Measurements from ENCODE around the gene FGF1.
A peak's percentile ranks its signal among the peaks of the same experiment; 100 is the strongest.

The FGF1 gene

DNA sequence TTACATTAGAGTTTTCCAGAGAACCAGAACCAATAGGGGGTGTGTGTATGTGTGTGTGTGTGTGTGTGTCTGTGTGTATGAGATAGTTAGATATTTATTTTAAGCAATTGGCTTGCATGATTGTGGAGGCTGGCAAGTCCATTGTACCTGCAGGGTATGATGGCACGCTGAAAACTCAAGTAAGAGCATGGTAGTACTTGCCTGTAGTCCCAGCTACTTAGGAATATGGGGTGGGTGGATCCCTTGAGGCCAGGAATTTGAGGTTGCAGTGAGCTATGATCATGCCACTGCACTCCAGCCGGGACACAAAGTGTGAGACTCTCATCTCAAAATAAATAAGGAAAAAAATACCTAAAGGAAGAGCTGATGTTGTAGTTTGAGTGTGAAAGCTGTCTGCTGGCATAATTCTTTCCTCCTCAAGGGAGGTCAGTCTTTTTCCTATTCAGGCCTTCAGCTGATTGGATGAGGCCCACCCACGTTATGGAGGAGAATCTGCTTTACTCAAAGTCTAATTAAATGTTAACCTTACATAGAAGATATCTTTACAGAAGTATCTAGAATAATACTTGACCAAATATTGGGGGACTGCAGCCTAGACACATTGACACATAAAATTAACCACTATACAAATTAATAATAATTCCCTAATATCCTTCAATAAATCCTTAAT lies 107.6 kb downstream of the FGF1 start:
- no peak for DNase-seq (ENCODE audit: low spot score)

DNA sequence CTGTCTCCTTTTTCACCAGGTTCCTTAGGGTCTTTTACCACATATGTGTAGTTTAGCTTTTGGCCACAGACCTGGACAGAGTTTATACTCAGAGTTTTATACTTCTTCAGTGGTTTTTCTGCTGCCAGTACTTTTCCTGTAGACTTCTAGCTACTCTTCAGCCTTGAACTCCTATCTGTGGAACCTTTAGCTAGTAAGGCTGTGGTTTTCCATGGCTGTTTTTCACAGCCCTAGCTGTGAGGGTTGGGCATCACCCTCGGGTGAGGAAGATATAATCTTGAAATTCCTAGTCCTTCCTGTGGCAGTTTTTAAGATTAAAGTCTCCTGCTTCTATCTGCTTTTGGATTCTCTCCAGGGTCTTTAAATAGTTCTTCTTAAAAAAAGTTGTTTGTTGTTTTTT lies 109.1 kb downstream of the FGF1 start:
- no peak for DNase-seq (ENCODE audit: low spot score)

DNA sequence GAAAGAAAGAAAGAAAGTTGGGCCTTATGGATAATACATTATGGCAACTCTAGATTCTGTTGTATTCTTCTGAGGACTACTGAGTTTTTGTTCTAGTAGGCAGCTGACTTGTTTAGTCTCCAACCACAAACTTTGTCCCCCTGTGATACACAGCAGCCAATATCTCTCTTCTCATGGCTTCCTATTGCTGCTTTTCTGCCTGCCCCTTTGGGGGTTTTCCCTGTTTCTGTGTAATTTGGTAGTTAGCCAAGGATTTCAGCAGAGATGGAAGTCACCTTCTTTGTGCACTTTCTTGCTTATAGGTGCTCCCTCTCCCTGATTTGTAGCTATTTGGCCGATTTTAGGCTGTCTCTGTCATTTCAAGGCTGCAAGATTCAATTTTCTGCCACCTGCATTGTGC lies 109.6 kb downstream of the FGF1 start:
- no peak for DNase-seq (ENCODE audit: low spot score)

DNA sequence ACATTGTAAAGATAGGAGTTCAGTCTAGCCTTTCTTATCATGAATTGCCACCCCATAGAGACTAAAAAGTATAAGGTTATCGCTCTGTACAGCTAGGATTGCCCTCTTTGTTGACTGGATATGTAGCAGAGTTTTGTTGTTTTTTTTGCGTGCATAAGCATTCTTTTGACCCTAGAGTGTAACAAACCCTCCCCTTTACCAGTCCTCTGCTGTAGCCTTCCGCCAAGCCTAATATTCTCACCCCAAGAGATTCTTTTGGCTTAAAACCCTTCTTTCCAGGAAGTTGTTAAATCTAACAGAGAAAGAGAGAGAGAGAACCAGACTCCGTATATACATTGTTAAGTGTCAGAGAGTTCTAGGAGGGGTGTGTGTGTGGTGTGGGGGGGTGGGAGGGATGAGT lies 113.9 kb downstream of the FGF1 start:
- DNase-seq (ENCODE audit: low spot score), result no peak

DNA sequence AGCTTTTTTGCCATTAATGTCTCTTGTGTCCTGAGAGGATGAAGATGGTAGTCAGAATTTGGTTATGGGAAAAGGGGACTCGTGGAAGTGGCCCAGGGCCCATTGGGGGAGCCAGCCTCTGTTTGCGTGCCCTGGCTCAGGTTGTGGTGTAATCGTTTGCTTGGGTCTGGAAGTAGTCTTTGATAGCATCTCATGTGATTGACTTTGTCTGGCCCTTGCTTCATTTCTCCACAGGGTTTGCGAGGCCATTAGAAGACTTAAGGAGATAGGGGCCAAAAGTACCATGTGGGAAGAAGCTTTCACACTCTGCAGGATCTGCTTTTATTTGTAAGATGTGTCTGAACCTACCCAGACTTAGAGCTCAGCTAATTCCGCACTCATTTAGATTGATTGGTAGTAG lies 114.5 kb downstream of the FGF1 start:
- no peak for DNase-seq (ENCODE audit: low spot score)

DNA sequence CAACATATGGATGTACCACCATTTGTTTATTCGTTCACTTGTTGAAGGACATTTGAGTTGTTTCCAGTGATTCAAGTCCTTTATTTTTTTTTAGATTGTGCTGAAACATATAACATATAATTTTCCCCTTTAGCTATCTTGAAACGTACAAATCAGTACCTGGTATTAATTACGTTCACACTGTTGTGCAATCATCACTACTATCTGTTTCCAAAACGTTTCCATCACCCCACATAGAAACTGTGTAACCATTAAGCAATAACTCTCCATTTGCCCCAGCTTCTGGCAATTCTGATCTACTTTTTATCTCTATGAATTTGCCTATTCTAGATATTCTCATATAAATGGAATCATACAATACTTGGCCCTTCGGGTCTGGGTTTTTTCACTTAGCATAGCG lies 116.0 kb downstream of the FGF1 start:
- DNase-seq (ENCODE audit: low spot score), result no peak

DNA sequence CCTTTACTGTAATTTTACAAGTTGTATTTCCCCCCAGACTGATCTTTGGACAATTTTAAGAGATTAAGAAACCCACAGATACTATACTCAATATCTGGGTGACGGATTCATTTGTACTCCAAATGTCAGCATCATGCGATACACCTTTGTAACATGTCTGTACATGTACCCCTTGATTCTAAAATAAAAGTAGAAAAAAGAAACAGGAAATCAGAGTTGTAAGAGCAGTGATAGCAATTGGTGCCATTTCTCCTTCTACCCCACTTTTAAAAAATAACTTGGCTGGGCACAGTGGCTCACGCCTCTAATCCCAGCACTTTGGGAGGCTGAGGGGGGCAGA lies 116.9 kb downstream of the FGF1 start:
- DNase-seq (ENCODE audit: low spot score), result no peak

DNA sequence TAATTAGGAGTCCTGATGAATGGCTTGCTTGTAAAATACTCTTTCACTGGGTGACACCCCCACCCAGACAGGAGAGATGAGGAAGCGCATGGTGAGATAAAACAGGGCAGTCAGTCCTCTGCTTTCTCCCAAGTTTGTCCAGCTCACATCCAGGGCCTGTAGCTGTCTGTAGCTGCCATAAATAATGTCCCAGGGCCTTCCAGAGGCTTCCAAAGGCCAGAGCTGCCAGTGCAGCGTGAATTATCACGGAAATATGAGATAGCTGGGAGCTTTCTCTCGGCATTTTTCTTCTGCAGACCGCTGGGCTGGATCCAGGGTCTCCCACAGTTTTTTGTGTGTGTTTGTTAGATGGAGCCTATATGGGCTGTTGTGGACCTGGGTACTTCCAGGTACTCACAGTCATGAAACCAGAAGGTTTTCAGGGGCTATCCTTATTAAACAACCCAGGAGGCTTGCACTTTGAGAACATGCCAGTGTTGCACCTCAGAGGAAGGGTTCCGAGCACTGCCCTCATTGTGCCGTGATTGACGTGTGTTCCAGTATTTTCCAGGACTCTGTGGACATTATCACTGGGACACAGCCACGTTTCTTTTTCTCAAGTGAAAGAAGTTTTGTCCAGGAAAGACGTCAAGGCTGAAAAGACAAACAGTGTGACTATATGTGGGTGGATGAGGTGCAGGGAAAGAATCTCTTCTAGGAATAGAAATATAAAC lies 117.5 kb downstream of the FGF1 start:
- DNase-seq (ENCODE audit: low spot score), result peak; percentile 37

DNA sequence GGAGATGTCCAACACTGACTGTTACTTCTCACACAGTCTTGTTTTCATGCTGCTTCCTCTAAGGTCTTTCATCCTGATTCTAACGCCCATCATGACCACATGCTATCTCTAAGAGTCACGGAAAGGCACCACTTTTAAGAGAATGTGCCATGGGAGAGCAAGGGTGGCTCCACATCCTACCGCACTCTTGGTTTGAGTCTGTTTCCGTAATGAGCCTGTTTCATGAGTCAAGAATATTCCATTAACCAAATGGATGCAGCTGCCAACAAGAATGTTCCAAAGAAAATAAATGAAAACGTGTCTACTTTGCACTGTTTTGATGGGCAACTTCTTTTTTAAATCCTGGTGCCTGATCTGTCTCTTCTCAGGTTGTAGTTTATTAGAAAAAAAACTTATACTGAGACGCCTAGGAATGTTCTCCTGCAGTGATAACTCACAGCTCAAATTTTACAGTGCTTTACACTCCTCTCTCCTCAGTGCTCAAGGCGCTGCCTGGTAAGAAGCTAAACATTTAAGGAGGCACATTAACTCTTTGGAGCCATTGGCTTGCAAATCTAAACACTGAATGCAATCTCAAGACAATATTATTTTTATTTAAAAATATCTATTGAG lies 124.3 kb downstream of the FGF1 start:
- DNase-seq (ENCODE audit: low spot score), result peak; percentile 12

DNA sequence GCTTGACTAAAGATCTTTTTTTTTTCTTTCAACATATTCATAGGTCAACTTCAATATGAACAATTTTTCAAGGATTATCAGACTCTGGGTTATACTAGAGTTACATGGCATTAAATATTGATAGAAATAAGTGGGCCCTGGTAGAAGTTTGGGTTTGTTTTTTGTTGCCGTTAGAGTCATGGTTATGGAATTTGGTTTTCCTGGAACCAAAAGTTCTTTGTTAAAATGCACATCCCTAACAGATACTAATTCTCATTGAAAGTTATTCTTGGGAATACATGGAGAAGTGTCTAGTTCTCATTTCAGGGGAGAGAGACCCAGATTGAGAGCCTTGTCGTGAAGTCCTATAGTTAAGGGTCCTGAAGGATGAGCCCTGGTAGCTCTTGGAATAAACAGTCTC lies 124.9 kb downstream of the FGF1 start:
- DNase-seq (ENCODE audit: low spot score), result peak; percentile 25

DNA sequence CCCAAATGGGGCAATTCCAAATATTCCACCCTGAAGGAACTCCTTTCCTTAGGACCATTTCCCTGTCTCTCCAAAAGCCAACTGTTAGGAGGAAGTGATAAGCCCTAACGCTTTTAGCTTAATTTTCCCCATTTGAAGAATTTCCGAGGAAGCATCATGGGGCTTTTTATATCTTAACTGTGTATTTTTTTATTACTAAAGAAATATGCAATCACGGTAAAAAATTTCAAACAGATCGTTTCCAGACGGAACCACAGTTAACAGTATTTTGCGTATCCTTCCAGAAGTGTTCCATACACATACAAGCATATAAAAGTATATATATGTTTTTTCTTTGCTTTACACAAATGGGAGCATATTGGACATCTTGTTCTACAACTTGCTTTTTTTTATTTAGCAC lies 133.8 kb downstream of the FGF1 start:
- no peak for DNase-seq (ENCODE audit: low spot score)

DNA sequence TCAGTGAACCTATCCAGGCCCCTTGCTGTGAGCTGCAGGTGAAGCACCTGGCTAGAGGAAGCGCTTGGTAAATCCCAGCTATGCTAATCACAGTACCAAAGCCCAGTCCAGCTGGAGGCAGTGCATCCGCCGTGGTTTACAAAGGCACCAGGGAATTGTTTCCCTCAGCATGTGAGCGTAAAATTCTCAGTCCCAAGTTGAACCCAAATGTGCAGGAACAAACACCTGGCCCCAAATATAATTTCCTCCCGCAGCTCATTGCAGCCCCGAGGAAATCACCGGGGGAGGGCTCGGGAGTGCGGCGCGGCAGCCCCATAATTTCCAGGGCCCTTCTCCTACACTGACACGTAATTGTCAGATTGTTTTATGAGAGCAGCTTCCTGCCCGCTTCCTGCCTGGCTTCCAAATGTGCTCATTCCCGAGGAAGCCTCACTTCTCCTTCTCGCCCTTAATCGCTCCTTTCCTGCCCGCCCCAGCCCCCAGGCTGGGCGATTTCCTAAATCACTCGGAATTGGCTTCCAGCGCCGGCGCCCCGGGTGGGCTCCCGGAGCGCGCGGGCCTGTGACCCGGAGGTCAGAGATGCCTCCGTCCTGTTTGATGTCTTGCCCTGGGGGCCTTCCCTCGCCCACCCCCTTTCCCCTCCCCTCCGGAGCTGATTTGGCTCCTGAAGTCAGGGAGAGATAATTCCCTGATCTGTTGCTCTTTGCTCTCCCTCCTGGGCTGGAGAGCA lies 134.4 kb downstream of the FGF1 start:
- peak; percentile 18 for DNase-seq (ENCODE audit: low spot score)

DNA sequence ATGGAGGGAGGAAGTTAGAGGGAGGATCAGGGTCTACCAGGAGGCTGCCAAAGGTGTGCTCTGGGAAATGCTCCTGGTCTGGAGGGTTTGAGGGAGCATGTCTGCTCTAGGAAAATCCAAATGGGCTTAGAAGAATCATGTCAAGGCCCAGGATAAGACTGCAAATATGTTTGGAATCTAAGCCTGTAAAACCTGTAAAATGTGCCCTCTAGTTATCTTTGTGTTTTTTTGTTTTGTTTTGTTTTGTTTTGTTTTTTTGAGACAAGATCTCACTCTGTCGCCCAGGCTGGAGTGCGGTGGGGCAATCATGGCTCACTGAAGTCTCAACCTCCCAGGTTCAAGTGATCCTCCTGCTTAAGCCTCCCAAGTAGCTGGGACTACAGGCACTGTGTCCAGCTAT lies 135.4 kb downstream of the FGF1 start:
- no peak for DNase-seq (ENCODE audit: low spot score)

DNA sequence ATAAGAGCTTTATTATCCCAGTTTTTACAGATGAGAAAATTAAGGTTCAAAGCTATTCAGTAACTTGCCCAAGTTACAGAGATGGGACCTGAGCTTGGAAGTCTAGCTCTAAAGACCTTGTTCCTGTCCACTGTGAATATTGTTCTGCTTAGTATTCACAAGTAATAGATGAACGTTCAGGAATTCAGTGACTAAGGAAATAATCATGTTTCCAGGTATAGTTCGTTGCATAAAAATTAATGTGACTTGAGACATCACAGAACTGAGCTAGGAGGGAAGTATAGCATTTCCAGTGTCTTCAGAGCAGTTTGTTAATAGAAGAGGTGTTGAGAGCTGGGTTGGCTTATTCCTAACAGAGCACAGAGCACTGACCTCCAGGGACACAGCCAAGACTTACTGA lies 136.1 kb downstream of the FGF1 start:
- DNase-seq (ENCODE audit: low spot score), result no peak

DNA sequence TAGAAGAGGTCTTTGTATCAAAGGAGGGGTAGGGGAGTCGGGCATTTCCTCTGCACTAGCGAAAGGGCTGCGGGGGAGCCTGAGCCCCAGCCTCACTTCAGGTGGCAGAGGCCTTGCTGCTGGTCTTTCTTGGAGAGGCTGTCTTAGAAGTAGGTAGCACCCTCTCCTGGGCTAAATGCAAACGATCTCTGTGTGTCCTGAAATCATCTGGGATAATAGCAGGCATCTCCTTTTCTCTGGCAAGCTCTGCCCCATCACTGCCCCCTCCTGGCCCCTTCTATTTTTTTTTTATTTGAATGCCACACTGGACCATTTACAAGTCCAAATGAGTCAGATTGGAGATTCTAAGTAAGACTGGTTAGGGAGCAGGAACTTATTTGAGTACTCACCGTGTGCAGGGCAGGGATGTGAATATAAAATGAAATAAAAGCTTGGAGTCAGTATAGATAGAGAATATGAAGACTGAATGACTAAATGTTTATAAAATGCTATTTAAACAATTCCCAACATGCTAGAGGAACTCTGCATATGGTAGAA lies 137.1 kb downstream of the FGF1 start:
- DNase-seq (ENCODE audit: low spot score), result peak; percentile 83

DNA sequence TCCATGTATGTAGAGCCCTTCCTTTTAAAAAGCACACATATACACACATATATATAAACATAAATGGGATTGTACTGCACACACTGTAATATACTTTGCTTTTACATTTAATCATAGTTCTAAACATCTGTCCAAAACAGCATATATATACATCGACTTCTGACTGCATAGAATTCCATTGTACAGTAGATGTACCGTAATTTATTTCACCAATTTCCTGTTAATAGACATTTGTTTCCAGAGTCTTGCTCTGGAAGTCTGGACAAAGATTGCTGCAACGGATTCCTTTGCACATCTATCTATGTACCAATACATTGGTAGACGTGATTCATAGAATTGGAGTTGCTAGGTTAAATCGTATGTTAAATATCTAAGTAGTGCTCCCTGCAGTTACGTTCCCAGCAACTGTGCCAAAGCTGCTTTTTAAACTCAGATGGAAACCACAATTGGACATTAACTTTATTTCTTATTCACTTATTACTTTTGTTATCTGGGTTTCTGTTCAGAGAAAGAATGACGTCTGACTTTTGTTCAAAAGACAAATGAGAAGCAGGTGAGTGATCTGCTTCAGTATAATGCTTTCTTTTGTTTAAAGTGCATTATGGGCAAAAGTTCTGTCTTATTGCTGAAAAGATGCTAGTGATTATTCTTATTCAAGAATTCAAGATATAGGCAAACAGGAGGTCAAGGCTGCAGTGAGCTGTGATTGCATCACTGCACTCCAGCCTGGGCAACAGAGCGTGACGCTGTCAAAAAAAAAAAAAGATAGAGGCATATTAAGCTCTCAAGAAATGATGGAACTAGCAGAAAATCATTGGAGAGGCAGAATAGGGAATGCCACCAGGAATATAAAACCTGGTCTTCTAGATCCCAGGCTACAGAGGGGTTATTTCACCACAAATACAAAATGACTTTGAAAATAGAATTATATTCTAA lies 138.2 kb downstream of the FGF1 start:
- DNase-seq (ENCODE audit: low spot score), result no peak

DNA sequence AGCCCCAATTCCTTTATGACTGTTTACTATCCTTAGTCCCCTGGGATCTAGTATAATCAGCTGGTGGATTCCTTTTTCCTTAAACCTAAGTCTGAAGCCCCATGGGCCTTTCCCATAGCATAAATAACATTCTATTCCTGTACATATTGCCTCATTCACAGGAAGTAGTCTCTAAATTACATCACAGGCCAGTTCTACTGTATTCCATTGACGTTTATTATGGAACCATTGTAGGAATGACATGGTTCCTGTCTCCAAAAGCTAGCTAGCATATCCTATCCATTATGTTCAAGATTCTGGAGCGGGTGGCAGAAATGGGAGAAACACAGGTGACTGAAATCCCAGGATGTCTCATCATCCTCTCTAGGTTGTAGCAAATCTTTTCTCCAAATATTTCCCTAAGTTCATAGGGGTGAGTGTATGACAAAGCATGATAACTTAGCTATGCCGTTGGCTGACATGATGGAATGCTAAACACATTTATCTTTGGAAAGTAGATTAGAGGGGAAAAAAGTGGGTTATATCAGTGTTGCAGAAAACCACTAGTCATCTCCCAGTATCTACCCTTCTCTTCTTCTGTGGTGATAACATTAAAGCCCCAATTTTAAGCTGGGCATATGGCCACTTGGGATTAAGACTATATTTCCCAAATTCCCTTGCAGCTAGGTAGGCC lies 140.1 kb downstream of the FGF1 start:
- no peak for DNase-seq (ENCODE audit: low spot score)

DNA sequence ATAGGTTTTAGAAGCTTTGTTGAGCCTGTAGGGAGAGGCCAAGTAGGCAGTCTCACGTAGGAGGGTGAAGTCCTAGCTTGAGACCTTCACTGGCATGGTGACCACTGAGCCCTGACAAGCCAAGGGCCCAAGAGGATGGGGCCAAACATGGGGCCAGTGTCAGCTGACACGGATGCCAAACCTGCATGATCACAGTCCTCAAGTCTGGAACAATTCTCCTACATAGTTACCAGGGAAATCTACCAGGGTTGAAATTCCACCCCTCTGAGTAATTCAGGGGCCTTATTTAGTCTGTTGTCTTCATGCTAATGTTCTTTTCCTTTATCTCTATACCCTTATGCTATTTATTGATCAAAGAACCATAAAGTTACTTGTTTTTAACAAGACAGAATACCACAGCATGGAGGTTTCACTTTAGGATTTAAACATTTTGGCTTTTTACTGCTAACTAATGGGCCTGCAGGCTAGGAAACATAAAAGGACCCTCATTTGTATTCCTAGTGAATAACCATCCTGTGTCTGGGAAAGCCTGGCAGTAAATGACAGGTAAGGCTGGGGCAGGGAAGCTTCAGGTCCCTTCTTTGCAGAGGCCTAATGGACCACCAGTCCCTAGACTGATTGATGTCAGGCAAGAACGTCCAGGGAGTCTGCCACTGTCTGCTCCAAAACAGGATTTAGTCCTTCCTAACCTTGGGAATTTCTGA lies 140.8 kb downstream of the FGF1 start:
- peak; percentile 15 for DNase-seq (ENCODE audit: low spot score)

DNA sequence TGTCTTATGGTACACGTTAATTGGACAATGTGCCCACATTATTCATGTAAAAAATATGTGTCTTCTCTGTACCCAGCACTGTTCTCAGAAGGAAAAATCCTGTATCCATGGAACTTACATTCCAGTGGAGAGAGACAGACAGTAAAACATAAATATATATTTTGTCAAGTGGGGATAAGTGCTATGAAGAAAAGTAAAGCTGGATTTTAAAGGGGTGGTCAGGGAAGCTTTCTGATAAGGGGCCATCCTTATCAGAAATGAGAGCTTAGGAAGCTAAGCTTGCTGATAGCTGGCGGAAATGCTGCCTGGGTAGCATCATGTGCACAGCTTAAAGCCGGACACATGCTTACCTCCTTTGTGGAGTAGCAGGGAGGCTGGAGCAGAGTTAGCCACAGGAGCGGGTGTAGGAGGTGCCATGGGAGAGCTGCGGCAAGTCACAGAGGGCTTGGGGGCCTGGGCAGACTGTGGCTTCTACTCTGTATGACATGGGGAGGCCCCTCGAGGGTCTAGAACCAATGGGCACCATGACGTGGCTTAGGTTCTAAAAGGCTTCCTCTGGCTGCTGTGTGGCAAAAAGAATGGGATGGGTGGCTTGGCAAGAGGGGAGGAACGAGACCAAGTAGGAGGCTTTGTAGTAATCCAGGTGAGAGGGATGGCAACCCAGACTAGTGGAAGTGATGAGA lies 141.7 kb downstream of the FGF1 start:
- DNase-seq (ENCODE audit: low spot score), result no peak

DNA sequence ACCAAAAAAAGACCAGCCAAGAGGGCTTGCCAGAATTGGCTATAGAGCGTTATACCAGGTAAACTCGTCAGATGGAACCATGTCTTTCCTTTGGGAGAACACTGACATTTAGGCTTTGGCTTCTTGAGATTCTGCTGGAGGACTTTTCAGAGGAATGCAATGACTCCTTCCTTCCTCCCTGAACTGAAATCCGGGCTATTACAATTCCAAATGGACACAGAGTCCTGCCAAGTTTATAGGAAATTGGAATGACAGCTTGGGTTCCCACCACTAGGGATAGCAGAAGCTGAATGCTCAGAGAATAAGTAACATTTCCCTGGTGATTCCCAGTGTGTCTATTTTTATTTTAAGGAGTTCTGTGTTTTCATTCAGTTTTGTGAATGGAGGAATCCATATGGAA lies 143.0 kb downstream of the FGF1 start:
- peak; percentile 17 for DNase-seq (ENCODE audit: low spot score)

All from AG08396 (cell line).